ENCODE measurements around the gene SZRD1. TPM values are rescaled to one million over a fixed set of nuclear protein-coding genes. Genes with fewer than 3 reads are reported as not detected.
"Not testable (repeated sequence)": the region's sequence is repeated elsewhere in the genome, so short reads cannot be mapped to it uniquely, and the experiment has no call there.

The SZRD1 gene
- 173 TPM for polyA plus RNA-seq (2013, experiment 1 of 2; ENCODE audit: insufficient read length)
- 115 TPM for polyA plus RNA-seq (2013, experiment 2 of 2; ENCODE audit: insufficient read length)

GRCh38 chr1:16366722-16367257 is at the start of gene SZRD1:
TSS of gene SZRD1 (plus strand) at chr1:16367242. CDS start at chr1:16367258, 16 bp downstream.
- DNase-seq: peak; percentile 99

- no peak for DNase-seq
Measured at GRCh38 chr1:16318555-16318954, 48.5 kb upstream of the SZRD1 start.

GRCh38 chr1:16321176-16321867 is 45.7 kb upstream of the SZRD1 start:
- DNase-seq: peak; percentile 11

GRCh38 chr1:16324456-16324890 is 42.6 kb upstream of the SZRD1 start:
- DNase-seq: peak; percentile 80

GRCh38 chr1:16326833-16327404 is 40.1 kb upstream of the SZRD1 start:
- no peak for DNase-seq

GRCh38 chr1:16334655-16335340 is 32.2 kb upstream of the SZRD1 start:
- no peak for DNase-seq

- DNase-seq: peak; percentile 43
Measured at GRCh38 chr1:16338961-16339360, 28.1 kb upstream of the SZRD1 start.

GRCh38 chr1:16340673-16341072 is 26.4 kb upstream of the SZRD1 start:
- no peak for DNase-seq

GRCh38 chr1:16342331-16343062 is 24.5 kb upstream of the SZRD1 start:
- DNase-seq: no peak

GRCh38 chr1:16343276-16343675 is 23.8 kb upstream of the SZRD1 start:
- DNase-seq: not testable (repeated sequence)

- peak; percentile 88 for DNase-seq
Measured at GRCh38 chr1:16348414-16349182, 18.4 kb upstream of the SZRD1 start.

GRCh38 chr1:16349847-16350406 is 17.1 kb upstream of the SZRD1 start:
- no peak for DNase-seq

- DNase-seq: peak; percentile 28
Measured at GRCh38 chr1:16351456-16351993, 15.5 kb upstream of the SZRD1 start.

GRCh38 chr1:16351994-16352841 is 14.8 kb upstream of the SZRD1 start, which contains the start of gene FBXO42:
TSS of gene FBXO42 (minus strand) at chr1:16352480. CDS start at chr1:16315418, 37,062 bp downstream.
- peak; percentile 93 for DNase-seq

GRCh38 chr1:16352842-16353535 is 14.1 kb upstream of the SZRD1 start:
- DNase-seq: no peak

- peak; percentile 3 for DNase-seq
Measured at GRCh38 chr1:16354619-16355018, 12.4 kb upstream of the SZRD1 start.

GRCh38 chr1:16356867-16357266 is 10.2 kb upstream of the SZRD1 start:
- no peak for DNase-seq

- not testable (repeated sequence) for DNase-seq
Measured at GRCh38 chr1:16365146-16365498, 1.9 kb upstream of the SZRD1 start.

- peak; percentile 86 for DNase-seq
Measured at GRCh38 chr1:16367258-16367967, 371 bp downstream of the SZRD1 start.

All from fibroblast of skin of back (primary cell).